Measurements from ENCODE around the gene DYNLT3. TPM values are rescaled to one million over a fixed set of nuclear protein-coding genes. Genes with fewer than 3 reads are reported as not detected.

The DYNLT3 gene
- total RNA-seq, 1 experiment from 2014 or later, result 17.4 TPM

- ChIA-PET CTCF (no interaction called here), POLR2A (no interaction called here)
- H3K4me3 ChIP-seq (ENCODE audit: low read depth in 2 of 2, low read length in 2 of 2), result no peak overlapping the region
- ATAC-seq (no peak), DNase-seq (ENCODE audit: low read depth, low spot score) (no peak)
- no TSS peak for BruUV-seq (replicated peaks)
- intact Hi-C loops (cut with micrococcal nuclease; ENCODE audit: unreplicated experiment), result no loop called here
- no peaks in the 10 kb centered on the region for H3K4me1 ChIP-seq (ENCODE audit: control insufficient read depth, insufficient read depth, low read length)
- no peak for TF ChIP-seq POLR2AphosphoS5 (IDR thresholded peaks at IDR 0.05; ENCODE audit: low read depth, low read length)
- TF ChIP-seq SIN3A (IDR thresholded peaks at IDR 0.05; ENCODE audit: borderline replicate concordance, insufficient read depth, low read depth, low read length), result no peak
- TF ChIP-seq, protein P1, sequence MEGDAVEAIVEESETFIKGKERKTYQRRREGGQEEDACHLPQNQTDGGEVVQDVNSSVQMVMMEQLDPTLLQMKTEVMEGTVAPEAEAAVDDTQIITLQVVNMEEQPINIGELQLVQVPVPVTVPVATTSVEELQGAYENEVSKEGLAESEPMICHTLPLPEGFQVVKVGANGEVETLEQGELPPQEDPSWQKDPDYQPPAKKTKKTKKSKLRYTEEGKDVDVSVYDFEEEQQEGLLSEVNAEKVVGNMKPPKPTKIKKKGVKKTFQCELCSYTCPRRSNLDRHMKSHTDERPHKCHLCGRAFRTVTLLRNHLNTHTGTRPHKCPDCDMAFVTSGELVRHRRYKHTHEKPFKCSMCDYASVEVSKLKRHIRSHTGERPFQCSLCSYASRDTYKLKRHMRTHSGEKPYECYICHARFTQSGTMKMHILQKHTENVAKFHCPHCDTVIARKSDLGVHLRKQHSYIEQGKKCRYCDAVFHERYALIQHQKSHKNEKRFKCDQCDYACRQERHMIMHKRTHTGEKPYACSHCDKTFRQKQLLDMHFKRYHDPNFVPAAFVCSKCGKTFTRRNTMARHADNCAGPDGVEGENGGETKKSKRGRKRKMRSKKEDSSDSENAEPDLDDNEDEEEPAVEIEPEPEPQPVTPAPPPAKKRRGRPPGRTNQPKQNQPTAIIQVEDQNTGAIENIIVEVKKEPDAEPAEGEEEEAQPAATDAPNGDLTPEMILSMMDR (IDR thresholded peaks at IDR 0.05), result no peak
- TF ChIP-seq TCF7L2 (IDR thresholded peaks at IDR 0.05; ENCODE audit: low read depth, low read length), result no peak
- no peak for TF ChIP-seq REST (IDR thresholded peaks at IDR 0.05; ENCODE audit: insufficient read depth in 1 of 2, low read depth in 2 of 2, low read length in 1 of 2)
- in situ Hi-C loops (cut with HindIII; ENCODE audit: low pct_unique_long_range_greater_than_20kb, low sequenced_read_pairs), result no loop called here
- H3K27me3 ChIP-seq (ENCODE audit: control insufficient read depth, insufficient read depth, low read length), result no peaks in the 10 kb centered on the region
- H3K27ac ChIP-seq (ENCODE audit: low read length), result no peak overlapping the region
- no peaks in the 10 kb centered on the region for H3K36me3 ChIP-seq (ENCODE audit: control insufficient read depth, insufficient read depth, low read length)
- no peaks in the 10 kb centered on the region for H3K9me3 ChIP-seq (ENCODE audit: control insufficient read depth, insufficient read depth, low read depth, low read length)
These were observed 26.7 kb downstream of the DYNLT3 start for GRCh38 chrX:37820646-37821045.

DNA sequence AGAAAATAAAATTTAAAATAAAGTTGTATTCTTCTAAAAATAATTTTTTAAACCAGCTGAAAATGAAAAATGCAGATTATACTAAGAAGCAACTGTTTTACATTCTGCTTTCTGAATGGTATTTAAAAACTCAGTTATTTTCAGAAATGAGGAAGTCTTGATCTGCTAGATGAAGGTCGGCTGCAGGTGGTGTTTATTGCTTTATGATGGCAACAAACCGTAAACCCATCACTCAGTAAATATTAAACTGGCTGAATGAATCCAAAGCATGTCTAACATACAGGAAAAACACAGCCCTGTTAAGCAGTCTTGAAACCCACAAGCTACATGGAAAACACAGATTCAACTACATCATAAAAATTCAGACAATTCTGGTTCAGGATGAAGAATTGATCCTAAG, 29.3 kb downstream of the DYNLT3 start:
- no TSS peak for BruUV-seq (replicated peaks)
- no peak overlapping the region for H3K27ac ChIP-seq (ENCODE audit: low read length)
- H3K9me3 ChIP-seq (ENCODE audit: control insufficient read depth, insufficient read depth, low read depth, low read length), result no peaks in the 10 kb centered on the region
- no peaks in the 10 kb centered on the region for H3K36me3 ChIP-seq (ENCODE audit: control insufficient read depth, insufficient read depth, low read length)
- no peaks in the 10 kb centered on the region for H3K27me3 ChIP-seq (ENCODE audit: control insufficient read depth, insufficient read depth, low read length)
- ChIA-PET CTCF (no interaction called here), POLR2A (no interaction called here)
- TF ChIP-seq REST (IDR thresholded peaks at IDR 0.05; ENCODE audit: insufficient read depth in 1 of 2, low read depth in 2 of 2, low read length in 1 of 2), result no peak
- TF ChIP-seq, protein P1 (IDR thresholded peaks at IDR 0.05), result no peak
- TF ChIP-seq TCF7L2 (IDR thresholded peaks at IDR 0.05; ENCODE audit: low read depth, low read length), result no peak
- TF ChIP-seq SIN3A (IDR thresholded peaks at IDR 0.05; ENCODE audit: borderline replicate concordance, insufficient read depth, low read depth, low read length), result no peak
- TF ChIP-seq POLR2AphosphoS5 (IDR thresholded peaks at IDR 0.05; ENCODE audit: low read depth, low read length), result no peak
- no peak overlapping the region for H3K4me3 ChIP-seq (ENCODE audit: low read depth in 2 of 2, low read length in 2 of 2)
- intact Hi-C loops (cut with micrococcal nuclease; ENCODE audit: unreplicated experiment), result no loop called here
- no peak for DNase-seq (ENCODE audit: low read depth, low spot score)
- no peaks in the 10 kb centered on the region for H3K4me1 ChIP-seq (ENCODE audit: control insufficient read depth, insufficient read depth, low read length)
- no peak for ATAC-seq
- in situ Hi-C loops (cut with HindIII; ENCODE audit: low pct_unique_long_range_greater_than_20kb, low sequenced_read_pairs), result no loop called here

Measured in Panc1 (cell line).